ENCODE measurements around the gene ATG13.
A peak's percentile ranks its signal among the peaks of the same experiment; 100 is the strongest.

ATG13 gene

DNA sequence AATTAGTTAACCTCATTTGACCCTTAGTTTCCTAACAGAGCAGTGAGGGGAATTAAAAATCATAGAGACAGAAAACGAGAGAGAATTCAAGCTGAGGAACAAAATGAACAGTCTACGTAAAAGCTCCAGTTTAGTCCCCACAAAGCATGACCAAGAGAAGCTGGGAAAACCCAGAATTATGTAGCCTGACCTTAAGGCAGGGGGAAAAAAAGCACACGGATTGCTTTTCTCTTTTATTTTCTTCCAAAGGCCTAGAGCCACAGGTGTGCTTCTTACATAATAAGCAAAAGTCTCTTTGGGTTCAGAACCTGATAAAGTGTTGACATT is 23.0 kb upstream of the ATG13 start:
- Histone ChIP-seq H3K27ac (ENCODE audit: low read depth, low read length) (no peak overlapping the region), H4K20me1 (ENCODE audit: control insufficient read depth, insufficient read depth, low read depth, low read length) (no peaks in the 10 kb centered on the region), H3K4me3 (ENCODE audit: low read length) (peak overlapping the region; percentile 82), H3K27me3 (ENCODE audit: control insufficient read depth, low read length) (no peaks in the 10 kb centered on the region), H3K9me2 (replicated peaks; ENCODE audit: control insufficient read depth, low read length) (no peaks in the 10 kb centered on the region), H3K79me2 (ENCODE audit: control insufficient read depth, low read length) (peaks cover 45% of the 10 kb centered on the region), H3K36me3 (ENCODE audit: control insufficient read depth, low read length) (no peaks in the 10 kb centered on the region), H3F3A (ENCODE audit: control insufficient read depth, insufficient read depth) (no peaks in the 10 kb centered on the region), H3K4me1 (ENCODE audit: control insufficient read depth, low read length) (peaks cover 26% of the 10 kb centered on the region), H3K4me2 (ENCODE audit: low read length) (peak overlapping the region; percentile 89), H3K9me3 (ENCODE audit: control insufficient read depth, insufficient read depth, low read length) (no peaks in the 10 kb centered on the region)
- TF ChIP-seq EZH2phosphoT487 (IDR thresholded peaks at IDR 0.05; ENCODE audit: borderline replicate concordance, low read length), result no peak
- TF ChIP-seq, protein P1, sequence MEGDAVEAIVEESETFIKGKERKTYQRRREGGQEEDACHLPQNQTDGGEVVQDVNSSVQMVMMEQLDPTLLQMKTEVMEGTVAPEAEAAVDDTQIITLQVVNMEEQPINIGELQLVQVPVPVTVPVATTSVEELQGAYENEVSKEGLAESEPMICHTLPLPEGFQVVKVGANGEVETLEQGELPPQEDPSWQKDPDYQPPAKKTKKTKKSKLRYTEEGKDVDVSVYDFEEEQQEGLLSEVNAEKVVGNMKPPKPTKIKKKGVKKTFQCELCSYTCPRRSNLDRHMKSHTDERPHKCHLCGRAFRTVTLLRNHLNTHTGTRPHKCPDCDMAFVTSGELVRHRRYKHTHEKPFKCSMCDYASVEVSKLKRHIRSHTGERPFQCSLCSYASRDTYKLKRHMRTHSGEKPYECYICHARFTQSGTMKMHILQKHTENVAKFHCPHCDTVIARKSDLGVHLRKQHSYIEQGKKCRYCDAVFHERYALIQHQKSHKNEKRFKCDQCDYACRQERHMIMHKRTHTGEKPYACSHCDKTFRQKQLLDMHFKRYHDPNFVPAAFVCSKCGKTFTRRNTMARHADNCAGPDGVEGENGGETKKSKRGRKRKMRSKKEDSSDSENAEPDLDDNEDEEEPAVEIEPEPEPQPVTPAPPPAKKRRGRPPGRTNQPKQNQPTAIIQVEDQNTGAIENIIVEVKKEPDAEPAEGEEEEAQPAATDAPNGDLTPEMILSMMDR (IDR thresholded peaks at IDR 0.05; ENCODE audit: low read depth, low read length, poor library complexity, severe bottlenecking), result no peak

DNA sequence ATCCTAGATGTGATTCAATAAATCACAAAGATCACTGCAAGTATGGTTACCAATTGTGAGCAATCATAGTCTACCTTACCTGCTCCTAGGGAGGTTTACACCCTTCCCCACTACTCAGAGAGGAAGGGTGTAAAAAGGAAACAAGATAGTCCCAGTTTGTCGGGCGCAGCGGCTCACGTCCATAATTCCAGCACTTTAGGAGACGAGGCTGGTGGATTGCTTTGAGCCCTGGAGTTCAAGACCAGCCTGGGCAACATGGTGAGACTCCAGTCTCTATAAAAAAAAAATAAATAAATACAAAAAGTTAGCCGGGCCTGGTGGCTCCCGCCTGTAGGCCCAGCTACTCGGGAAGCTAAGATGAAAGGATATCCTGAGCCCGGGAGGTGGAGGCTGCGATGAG is 22.6 kb upstream of the ATG13 start:
- no peaks in the 10 kb centered on the region for H3K9me2 ChIP-seq (replicated peaks; ENCODE audit: control insufficient read depth, low read length)
- H3K79me2 ChIP-seq (ENCODE audit: control insufficient read depth, low read length), result peaks cover 41% of the 10 kb centered on the region
- H3K4me1 ChIP-seq (ENCODE audit: control insufficient read depth, low read length), result peaks cover 26% of the 10 kb centered on the region
- no peaks in the 10 kb centered on the region for H3F3A ChIP-seq (ENCODE audit: control insufficient read depth, insufficient read depth)
- no peak overlapping the region; the same call in 1 of the 2 replicates for H3K4me3 ChIP-seq (ENCODE audit: low read length)
- H4K20me1 ChIP-seq (ENCODE audit: control insufficient read depth, insufficient read depth, low read depth, low read length), result no peaks in the 10 kb centered on the region
- H3K27ac ChIP-seq (ENCODE audit: low read depth, low read length), result no peak overlapping the region
- H3K27me3 ChIP-seq (ENCODE audit: control insufficient read depth, low read length), result no peaks in the 10 kb centered on the region
- TF ChIP-seq, protein P1 (IDR thresholded peaks at IDR 0.05; ENCODE audit: low read depth, low read length, poor library complexity, severe bottlenecking), result no peak
- no peak for TF ChIP-seq EZH2phosphoT487 (IDR thresholded peaks at IDR 0.05; ENCODE audit: borderline replicate concordance, low read length)
- H3K9me3 ChIP-seq (ENCODE audit: control insufficient read depth, insufficient read depth, low read length), result no peaks in the 10 kb centered on the region
- peak overlapping the region; percentile 89 for H3K4me2 ChIP-seq (ENCODE audit: low read length)
- H3K36me3 ChIP-seq (ENCODE audit: control insufficient read depth, low read length), result no peaks in the 10 kb centered on the region

DNA sequence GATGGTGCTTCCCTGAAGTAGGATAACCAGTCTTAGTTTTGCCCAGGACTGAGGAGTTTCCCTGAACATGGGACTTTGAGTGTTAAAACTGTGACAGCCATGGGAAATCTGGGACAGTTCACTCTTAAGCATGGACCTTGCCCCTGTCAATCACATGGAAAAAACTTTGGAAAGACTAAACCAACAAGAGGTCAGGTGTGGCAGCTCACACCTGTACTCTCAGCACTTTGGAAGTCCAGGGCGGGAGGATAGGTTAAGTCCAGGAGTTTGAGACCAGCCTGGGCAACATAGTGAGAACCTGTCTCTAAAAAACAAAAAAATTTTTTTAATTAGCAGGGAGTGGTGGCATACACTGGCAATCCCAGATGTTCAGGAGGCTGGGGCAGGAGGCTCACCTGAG is 20.2 kb upstream of the ATG13 start:
- no peak overlapping the region for H3K4me2 ChIP-seq (ENCODE audit: low read length)
- TF ChIP-seq, protein P1 (IDR thresholded peaks at IDR 0.05; ENCODE audit: low read depth, low read length, poor library complexity, severe bottlenecking), result no peak
- no peak for TF ChIP-seq EZH2phosphoT487 (IDR thresholded peaks at IDR 0.05; ENCODE audit: borderline replicate concordance, low read length)
- no peak overlapping the region for H3K27ac ChIP-seq (ENCODE audit: low read depth, low read length)
- H4K20me1 ChIP-seq (ENCODE audit: control insufficient read depth, insufficient read depth, low read depth, low read length), result no peaks in the 10 kb centered on the region
- H3F3A ChIP-seq (ENCODE audit: control insufficient read depth, insufficient read depth), result peaks cover 5% of the 10 kb centered on the region; the same call in 1 of the 2 replicates
- H3K9me3 ChIP-seq (ENCODE audit: control insufficient read depth, insufficient read depth, low read length), result no peaks in the 10 kb centered on the region
- no peaks in the 10 kb centered on the region for H3K36me3 ChIP-seq (ENCODE audit: control insufficient read depth, low read length)
- no peaks in the 10 kb centered on the region for H3K27me3 ChIP-seq (ENCODE audit: control insufficient read depth, low read length)
- H3K4me1 ChIP-seq (ENCODE audit: control insufficient read depth, low read length), result peaks cover 26% of the 10 kb centered on the region
- H3K79me2 ChIP-seq (ENCODE audit: control insufficient read depth, low read length), result peaks cover 17% of the 10 kb centered on the region
- H3K4me3 ChIP-seq (ENCODE audit: low read length), result no peak overlapping the region
- no peaks in the 10 kb centered on the region for H3K9me2 ChIP-seq (replicated peaks; ENCODE audit: control insufficient read depth, low read length)
